Camera-type eye (tissue), 1 donor: ENCODE data around the gene PRXL2A. TPM values are rescaled to one million over a fixed set of nuclear protein-coding genes. Genes with fewer than 3 reads are reported as not detected.

Experiments used
- total RNA-seq: library from RNA; depleted of rRNA; stranded (reverse); fragments of >200 nt; gene quantifications from one replicate; pipeline ENCODE4 v1.2.3, GENCODE V29; 2014

The PRXL2A gene
- total RNA-seq: 77.0 TPM

GRCh38 chr10:80408242-80409101, at the start of gene PRXL2A:
TSS of gene PRXL2A (plus strand) at chr10:80408551. CDS start at chr10:80420468, 11,917 bp downstream.

GRCh38 chr10:80453842-80454512, 45.6 kb downstream of the PRXL2A start, which contains the start of gene TSPAN14:
TSS of gene TSPAN14 (plus strand) at chr10:80454310. CDS start at chr10:80489234, 34,924 bp downstream.

Other genes starting within 250 kb of the PRXL2A start
- gene ANXA11, start 203.0 kb upstream of the PRXL2A start, total RNA-seq: 44.0 TPM
- 0.38 TPM for gene MAT1A, start 118.9 kb upstream of the PRXL2A start, total RNA-seq
- gene DYDC1, start 51.8 kb upstream of the PRXL2A start, total RNA-seq: not detected
- gene DYDC2, start 51.8 kb upstream of the PRXL2A start, total RNA-seq: 2.3 TPM
- 56.4 TPM for gene TSPAN14, start 45.8 kb downstream of the PRXL2A start, total RNA-seq
- gene SH2D4B, start 129.4 kb downstream of the PRXL2A start, total RNA-seq: not detected